COLO829 (cell line): ENCODE results near the gene SLC22A3.
"Not testable (repeated sequence)": the region's sequence is repeated elsewhere in the genome, so short reads cannot be mapped to it uniquely, and the experiment has no call there.

Experiments used
- DNase-seq: peaks from one replicate; pipeline ENCODE4 v3.0.0; 2012; ENCODE audit warnings: low spot score

SLC22A3 gene

DNA sequence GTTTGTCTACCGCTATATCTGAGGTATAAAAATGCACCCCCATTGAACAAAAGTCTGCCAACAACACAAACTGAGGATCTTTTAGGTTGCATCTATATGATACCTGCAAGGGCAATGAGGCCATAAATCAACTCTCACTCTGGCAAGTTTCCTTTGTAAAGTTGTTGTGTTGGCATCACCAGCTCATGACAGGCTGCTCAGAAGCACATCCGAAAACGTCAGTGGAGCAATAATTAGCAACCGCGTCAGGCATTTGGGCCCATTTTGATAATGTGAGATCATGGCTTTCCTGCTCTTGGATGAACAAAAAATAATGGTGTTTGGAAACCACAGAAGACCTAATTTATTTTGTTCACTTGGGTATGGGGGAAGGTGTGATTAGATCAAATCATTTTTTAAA is 12.0 kb upstream of the SLC22A3 start:
- no peak for DNase-seq

DNA sequence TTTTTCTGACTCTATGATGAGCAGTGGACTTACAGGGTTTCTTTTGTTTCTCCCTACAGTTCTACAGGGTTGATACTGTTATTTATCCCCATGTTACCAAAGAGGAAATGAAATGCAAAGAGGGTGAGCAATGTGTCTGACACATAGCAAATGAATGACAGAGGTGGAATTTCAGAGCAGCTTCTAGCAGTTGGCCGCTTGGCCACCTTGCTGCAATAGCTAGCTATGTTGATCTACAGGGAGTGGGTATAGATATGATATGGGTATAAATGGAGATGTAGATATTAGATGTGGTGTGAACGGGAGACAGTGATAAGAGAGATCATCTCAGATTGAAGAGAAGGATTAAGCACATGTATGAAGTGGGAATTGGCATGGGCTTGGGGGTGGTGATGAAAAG is 10.9 kb upstream of the SLC22A3 start:
- DNase-seq = no peak

DNA sequence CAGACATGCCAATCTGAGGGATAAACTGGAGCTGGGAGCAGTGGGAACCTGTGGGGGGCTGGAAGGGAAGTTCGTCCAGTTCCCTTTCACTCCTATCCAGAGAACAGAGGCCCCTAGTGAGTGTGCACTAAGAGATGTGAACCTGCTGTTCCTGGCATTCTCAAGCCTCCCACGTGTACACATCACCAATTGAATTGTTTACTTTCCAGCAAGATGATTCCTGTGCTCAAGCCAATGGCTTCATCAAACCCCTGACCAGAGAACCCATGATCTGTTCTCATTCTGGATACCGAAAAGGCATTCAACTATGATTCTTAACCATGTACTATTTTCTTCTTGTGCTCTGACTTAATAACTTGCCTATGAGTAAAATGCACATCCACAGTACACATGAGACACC is 10.2 kb upstream of the SLC22A3 start:
- DNase-seq = no peak

DNA sequence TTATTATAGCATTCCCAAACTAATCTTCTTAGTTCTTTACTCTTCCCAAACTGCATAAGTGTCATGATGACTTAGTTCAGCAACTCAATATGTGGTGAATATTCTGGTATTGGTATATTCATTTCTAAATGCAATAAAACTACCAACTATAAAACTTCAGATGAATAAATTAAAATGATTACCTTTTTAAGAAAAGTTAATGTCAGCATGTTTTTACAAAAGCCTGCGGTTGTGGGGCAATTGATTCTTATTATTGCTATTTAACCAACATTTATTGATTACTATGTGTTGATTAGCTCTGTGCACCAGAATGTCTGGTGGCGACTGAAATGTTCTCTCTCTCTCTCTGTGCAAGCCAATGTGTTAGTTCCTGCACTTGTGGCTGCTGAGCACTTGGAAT is 5.0 kb upstream of the SLC22A3 start:
- DNase-seq = no peak

DNA sequence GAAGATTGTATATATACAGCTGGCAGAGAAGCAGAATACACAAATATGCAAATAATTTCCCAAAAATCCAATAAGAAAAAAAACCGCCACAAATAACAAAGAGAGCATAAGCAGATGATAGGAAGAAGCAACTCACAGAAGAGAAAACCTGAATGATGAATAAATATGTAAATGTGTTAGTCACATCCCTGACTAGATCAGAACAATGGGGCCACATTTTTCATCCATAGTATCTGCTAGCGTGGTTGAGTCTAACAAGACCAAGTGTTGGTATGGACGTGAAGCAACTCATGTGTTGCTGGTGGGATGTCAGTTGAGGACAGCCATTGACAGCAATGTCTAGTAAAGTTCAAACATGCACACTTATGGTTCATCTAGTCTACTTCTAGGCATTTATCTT is 3.9 kb upstream of the SLC22A3 start:
- DNase-seq = no peak

DNA sequence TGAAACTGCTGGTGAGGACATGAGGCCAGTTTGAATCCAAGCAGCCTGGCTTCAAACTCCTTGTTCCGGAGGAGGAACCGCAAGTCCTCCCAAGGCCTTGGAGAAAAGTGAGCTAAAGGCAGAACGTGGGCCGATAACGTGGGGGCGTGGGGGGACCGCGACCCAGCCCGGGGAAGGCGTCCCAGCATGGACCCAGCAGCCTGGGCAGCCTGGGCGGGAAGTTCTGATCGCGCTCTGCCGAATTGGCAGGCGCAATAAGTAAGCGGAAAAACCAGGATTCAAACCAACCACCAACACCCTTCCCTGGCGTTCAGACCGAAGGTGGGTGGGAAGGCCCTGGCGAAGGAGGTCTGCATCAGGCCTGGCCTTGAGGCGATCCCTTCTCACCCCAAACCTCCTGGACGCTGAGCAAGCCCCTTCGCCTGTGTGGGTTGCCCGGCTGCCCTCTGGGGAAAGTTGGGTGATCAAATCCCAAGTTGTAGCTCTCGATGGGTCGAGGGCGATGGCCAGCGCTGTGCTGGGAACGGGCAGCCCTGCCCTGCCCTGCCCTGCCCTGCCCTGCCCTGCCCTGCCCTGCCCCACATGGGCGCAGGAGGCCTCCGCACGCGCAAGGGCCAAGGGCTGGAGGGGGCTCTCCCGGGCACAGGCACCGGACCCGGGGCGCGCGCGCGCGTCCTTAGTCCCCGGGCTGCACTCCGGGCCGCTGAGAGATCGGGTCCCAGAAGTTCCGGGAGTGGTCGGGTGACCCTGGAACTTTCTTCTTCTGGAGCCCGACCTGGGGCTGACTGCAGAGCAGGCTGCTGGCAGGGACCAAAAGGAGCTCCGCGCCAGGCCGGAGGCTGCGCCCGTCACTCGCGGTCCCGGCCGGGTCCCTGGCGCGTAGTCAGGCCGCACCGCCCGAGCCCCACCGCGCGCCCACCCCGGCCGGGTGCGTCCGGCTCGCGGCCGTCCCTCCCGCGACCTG is 637 bp upstream of the SLC22A3 start:
- no peak for DNase-seq

DNA sequence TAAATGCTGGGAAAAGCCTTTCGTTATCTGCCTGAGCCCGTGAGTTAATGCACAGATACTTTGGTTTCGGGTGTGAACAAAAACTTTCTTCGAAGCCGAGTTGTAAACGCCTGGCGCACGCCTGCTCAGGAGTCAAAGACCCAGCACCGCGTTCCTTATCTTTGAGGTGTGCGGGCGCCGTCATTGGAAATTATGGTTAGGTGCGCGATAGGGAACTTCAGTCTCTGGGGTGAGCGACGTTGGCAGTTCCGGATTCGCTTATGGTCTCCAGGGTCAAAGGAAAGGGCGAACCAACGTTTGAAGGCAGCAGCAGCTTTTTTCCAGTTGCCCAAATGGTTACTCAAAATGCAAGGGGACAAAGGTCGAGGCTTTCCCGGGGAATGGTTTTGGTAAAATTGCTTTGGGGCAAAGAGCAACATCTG is 853 bp downstream of the SLC22A3 start:
- DNase-seq = no peak

DNA sequence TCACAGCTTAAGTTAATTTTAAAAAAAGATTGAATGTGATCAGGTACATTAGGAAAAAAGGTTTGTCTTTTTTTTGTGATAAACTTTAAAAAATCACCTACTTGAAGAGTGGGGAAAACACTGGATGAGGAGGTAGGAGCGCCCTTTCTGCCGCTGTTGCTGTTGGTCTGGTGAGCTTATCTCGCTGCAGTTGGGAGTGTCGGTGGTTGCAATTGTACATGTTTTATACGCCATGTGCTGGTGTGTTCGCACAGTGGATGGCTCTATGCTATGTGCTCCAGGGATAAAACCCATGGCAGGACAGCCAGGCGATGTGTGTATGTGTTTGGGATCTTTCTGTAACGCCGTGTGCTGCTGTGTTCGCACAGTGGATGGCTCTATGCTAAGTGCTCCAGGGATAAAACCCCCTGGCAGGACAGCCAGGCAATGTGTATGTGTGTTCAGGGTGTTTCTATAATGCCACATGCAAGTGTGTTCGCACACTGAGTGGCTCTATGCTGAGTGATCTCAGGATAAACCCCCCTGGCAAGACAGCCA is 1.7 kb downstream of the SLC22A3 start:
- DNase-seq = no peak

DNA sequence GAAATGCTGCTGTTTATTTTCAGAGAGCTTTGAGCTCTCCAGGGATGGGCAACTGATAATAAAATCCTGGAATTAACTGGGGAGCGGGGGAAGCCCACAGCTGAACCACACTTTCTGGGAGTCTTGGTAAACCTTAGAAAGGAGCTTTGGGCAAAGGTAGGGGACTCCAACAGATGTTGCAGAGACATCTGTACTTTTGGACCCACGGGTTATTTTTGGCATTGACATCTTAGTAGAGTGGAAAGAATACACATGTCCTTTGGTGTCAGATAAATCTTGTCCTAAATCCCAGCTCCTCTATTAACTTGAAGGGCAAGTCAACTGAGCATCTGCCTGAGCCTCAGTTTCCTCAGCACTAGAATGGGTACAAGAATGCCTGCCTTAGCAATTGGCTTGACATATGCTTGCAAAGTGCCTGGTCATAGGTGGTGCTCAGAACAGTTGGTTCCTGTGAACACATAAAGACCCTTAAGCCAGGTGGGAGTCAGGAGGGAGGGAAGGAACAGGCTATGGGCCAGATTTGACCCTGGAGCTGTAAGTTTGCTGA is 5.8 kb downstream of the SLC22A3 start:
- no peak for DNase-seq

DNA sequence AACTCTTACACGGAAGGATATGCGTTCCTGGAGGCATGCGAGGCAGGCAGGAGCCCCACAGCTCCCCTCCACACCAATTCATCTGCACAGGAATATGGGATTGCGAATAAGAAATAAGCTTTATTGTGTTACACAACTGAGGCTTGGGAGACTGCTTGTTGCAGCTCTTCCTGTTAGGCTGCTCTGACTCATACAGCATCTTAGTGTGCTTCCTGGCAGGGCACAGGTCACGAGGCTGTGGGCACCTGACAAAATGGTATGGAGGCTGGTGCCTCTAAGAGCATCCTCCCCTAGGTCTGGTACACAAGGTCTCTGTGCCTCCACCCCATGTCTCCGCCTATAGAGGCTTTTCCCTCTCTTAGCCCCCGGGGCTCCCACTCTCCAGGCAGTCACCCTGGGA is 6.8 kb downstream of the SLC22A3 start:
- DNase-seq = peak; percentile 13

DNA sequence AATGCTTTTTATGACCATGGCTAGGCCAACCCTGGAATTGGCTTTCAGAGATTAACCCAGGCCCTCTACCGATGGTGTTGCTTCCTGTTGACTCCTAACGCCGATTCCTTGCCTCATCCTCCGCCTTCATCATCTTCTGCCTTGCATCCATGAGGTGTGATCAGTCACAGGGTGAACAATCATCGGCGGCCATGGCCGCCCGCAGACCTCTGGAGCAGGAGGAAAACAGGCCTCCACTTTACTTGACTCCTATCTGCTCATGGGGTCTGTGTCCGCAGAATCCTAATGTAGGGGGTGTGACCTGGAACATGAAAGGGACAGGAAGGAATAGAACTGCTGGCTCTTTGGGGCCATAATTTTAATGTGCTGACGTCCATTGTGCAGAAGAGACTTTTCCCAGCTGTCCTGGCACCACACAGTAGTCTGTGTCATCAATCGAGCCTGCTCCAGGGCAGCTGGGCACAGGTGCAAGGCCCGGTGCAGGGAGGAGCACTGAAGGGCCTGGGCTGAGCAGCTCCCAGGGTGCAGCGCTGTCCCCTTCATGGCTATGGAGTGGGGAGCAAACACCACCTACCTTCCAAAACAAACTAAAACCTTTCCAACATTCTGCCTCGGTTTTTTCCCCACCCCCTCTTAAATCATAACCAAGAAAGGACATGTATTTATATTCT is 8.0 kb downstream of the SLC22A3 start:
- no peak for DNase-seq

DNA sequence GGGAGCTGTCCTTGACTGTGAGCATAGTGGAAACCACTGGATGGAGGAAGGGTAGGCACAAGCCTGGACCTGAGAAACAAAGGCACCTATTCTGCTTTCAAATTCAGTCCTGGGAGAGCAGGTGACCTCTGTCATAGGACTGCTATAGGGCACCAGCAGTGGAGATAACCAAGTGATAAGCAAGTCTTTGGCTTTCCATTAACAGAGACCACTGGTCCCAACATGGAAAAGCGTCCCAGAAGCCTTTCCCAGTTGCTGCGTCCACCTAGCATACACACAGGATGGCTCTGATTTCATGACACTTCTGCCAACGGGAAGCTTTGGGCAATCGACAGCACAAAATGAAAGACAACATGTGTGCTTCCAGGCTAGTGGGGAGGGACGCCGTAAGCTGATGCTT is 8.9 kb downstream of the SLC22A3 start:
- DNase-seq = no peak

DNA sequence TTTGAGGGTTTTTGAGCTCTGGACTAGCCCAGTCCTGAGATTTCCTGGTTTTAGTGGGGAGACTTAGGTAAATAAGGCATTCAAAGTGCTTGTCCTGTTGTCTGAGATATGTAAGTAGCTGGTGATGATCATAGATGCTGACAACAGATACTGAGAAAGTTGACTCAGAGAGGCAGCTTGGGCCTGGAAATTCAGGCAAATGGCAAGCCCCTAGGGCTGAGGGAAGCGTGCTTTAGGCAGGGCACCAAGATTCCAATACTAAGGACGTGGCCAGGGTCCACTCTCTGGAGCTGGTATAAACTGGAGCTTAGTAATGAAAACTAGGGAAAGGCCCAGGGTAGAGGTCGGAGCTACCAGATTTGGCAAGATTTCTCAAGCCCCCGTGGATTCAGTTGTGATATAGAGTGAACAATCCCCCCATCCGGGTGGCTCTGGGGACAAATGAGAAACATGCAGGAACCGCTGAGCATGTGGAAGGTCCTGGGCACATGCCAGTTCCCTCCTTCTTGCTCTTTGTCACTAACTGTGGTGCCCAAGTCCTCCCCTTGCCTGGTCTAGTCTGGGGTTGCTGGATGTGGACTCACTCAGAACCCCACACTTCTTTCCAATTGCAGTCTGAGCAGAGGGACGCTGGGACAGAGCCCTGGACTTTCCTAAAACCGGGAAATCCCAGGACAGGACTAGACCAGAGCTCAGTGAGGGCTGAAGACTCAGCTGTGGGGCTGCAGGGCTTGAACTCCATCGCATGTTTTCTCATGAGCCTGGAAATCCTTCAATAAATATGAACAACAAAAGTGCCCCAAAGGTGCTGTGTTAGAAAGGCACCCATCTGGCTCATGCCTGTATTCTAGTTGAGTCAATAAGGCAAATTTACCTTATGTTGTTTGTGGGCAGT is 10.3 kb downstream of the SLC22A3 start:
- DNase-seq = no peak

DNA sequence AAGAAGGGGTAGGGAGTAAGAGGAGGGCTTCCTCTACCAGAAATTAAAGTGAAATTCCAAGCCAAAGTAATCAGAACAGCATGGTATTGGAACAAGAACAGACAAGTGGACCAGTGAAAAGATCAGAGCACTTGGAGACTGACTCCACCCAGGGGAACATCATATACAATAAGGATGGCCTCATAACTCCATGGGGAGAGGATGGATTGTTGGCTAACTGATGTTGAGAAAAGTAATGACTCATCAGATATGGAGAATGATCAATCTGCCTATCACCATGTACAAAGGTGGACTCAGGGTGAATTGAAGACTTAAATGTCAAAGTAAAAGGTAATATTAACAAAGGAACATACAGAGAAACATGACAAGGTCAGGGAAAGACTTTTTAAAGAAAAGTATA is 12.8 kb downstream of the SLC22A3 start:
- no peak for DNase-seq

DNA sequence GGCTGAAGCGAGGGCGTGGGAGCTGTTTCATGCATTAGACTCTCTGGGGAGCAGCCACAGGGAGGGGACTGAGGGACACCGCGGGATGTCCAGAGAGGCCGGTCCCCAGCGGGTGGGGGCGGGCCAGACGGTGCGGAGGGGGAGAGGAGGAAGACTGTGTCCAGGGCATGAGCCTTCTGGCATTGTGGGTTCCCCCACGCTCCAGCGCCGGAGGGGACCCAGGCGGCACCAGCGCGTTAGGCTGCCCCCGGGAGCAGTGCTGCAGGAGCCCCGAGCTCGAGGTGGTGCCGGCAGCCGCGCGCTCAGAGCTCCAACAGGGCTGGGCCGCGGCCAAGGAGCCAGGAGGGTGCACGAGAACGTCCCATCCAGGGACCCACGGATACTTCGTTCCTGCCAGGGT is 14.4 kb downstream of the SLC22A3 start:
- DNase-seq = no peak

DNA sequence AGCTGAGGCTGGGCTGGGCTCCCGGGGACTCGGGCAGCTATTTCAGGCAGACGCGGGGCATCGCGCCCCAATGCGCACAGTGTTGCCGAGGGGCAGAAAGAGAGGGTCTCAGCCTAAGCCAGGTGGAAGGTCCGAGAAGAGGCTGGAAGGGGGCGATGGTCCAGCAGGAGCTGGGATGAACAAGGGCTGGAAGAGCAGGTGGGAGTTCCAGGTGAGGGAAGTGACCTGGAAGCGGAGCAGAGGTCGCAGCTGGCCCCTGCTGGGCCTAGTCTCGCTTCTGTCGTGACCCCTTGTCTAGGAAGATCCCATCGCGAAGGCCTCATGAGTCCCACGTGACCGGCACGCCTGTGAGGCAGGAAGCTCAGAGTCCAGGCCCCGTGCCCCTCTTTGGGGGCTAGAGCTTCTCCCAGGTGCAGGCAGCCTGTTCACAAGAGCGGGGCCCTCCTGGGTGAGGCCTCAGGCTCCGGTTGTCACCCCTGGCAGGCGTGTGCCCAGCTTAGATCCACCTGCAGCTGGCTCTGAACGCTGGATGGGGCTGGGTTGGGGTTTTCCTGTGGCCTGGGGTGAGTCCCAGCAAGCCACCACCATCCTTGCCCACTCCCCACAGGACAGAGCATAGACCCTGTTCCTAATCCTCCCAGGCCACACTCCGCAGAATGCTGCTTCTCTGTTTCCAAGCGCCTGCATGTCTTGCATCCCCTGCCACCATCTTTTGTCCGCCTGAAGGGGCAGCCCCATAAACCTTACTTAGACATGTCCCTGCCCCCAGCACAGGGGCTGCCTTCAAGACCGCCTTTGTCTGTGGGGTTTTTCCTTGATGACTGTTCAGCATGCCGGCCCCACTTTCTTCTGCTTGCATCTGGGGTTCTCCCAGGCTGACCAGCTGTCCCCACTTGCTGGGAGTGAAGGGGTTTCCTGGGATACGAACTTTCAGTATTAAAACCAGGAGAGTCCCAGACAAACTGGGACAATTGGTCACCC is 15.1 kb downstream of the SLC22A3 start:
- no peak for DNase-seq

DNA sequence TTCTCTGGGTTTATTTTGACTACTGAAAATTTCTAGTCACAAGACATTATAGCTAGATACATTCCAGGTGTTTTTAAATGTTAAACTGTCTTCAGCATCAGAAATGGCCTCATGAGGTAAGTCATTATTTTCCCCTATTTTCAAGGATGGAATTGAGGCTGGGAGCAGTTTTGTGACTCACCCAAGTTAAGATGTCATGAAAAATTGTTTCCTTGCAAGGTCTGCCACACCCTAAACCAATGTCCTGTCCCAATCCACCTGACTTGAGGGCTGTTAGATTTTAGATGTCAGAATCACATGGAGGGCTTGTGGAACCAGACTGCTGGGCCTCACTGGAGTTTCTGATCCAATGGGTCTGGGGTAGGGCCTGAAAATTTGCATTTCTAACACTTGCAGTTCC is 16.9 kb downstream of the SLC22A3 start:
- no peak for DNase-seq

DNA sequence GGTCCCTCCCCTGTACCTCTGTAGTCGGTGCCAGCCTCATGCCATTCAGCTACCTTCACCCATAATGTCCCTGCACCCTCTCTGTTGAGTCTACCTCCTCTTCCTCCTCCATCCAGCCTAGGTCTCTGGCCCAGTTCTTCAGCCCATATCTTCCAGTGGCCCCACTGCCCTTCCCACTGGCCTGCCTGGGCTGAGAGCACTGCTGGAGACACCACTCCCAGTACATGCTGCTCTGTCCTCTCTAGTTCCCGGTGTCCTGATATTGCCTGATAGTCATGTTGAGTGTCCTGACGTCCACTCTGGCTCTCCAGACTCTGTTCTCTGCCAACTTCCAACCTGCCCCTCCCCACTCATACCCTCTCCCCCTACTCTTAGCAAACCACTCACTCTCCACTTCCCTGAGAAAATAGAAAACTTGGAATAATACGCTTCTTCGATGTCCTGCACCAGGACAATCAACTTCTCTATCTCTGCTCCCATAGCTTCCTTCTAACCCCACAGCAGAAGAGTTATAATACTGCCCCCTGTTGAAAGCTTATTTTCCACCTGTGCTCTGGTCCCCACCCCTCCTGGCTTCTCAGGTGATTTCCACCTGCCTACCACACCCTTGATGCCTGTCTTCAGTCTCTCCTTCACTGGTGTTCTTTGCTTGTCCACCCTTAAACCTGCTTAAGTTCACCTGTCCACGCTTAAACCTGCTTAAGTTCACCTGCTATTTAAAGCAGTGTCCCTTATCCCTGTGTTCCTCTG is 19.8 kb downstream of the SLC22A3 start:
- DNase-seq = no peak

DNA sequence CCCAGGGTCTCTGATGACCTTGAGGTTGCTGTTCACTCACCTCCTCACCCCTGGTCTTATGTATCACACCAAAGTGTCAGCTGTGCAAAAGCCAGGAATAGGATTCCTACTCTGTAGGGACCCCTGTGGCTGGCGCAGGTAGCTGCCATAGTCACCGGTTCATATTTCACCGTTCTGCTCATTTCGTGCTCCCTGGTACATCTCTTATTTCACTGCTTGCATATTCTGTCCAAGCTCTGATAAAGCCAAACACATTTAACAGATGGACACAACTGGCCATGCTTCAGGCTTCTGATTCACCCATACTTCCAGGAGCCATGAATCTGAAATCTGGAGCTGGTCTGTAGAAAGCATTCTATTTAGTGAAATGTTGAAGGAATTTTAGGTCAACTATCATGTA is 20.5 kb downstream of the SLC22A3 start:
- no peak for DNase-seq

DNA sequence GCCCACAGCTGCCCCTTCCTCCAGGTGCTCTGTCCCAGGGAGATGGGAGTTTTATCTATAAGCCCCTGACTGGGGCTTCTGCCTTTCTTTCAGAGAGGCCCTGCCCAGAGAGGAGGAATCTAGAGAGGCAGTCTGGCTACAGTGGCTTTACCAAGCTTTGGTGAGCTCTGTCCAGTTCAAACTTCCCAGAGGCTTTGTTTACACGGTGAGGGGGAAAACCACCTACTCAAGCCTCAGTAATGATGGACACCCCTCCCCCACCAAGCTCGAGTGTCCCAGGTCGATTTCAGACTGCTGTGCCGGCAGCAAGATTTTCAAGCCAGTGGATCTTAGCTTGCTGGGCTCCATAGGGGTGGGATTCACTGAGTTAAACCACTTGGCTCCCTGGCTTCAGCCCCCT is 25.4 kb downstream of the SLC22A3 start:
- not testable (repeated sequence) for DNase-seq
